A673 (cell line): ENCODE results near the gene SVBP.

Experiments used
- EZH2 ChIP-seq: fragments of 200-600 bp; sonication (generic); IDR thresholded peaks from 2 replicates; pipeline ENCODE4 v1.6.1; 2017; ENCODE audit warnings: borderline replicate concordance, low read depth, mild to moderate bottlenecking, mixed read lengths, antibody characterized with exemption, low read length; ENCODE audit not compliant: poor library complexity, severe bottlenecking
- TF ChIP-seq, protein P1 (sequence below): fragments of 300-800, 200-600 bp; sonication (generic); conservative IDR thresholded peaks from 2 replicates; pipeline ENCODE4 v1.5.1; 2017; ENCODE audit warnings: low read depth, mild to moderate bottlenecking, antibody characterized with exemption, low read length, moderate library complexity, mixed read lengths

DNA sequence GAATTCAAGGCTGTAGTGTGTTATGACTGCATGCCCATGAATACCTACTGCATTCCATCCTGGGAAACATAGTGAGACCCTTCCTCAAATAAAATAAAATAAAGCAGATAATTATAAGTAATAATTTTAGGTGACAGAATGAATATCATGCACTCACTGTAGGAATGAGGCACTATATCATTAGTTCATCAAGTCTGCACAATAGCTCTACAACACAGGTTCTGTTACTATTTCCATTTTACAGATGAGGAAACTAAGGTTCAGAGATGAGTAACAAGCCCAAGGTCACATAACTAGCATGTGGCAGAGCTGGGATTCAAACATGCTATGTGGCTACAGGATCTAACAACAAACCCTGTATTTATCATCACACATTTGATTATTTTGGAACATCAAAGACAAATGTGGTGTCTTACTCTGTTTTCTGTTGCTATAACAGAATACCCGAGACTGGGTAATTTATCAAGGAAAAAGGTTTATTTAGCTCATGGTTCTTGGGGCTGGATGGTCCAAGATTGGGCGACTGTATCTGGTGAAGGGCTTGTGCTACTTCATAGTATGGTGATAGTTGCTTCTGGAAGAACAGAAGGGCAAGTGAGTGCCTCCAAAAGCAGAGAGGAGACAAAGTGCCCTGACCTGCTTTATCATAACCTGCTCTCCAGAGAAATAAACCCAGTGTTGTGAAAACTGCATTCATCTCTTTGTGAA lies 24.4 kb upstream of the SVBP start:
- TF ChIP-seq, protein P1, sequence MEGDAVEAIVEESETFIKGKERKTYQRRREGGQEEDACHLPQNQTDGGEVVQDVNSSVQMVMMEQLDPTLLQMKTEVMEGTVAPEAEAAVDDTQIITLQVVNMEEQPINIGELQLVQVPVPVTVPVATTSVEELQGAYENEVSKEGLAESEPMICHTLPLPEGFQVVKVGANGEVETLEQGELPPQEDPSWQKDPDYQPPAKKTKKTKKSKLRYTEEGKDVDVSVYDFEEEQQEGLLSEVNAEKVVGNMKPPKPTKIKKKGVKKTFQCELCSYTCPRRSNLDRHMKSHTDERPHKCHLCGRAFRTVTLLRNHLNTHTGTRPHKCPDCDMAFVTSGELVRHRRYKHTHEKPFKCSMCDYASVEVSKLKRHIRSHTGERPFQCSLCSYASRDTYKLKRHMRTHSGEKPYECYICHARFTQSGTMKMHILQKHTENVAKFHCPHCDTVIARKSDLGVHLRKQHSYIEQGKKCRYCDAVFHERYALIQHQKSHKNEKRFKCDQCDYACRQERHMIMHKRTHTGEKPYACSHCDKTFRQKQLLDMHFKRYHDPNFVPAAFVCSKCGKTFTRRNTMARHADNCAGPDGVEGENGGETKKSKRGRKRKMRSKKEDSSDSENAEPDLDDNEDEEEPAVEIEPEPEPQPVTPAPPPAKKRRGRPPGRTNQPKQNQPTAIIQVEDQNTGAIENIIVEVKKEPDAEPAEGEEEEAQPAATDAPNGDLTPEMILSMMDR: no peak
- no peak for TF ChIP-seq EZH2
